MM.1S (cell line): Measurements from ENCODE around the gene YAF2.

Source experiments
- DNase-seq: peaks from one replicate; pipeline ENCODE4 v3.0.0-alpha.2; 2015
- H2AFZ ChIP-seq: fragments of 300-600 bp; sonication (generic); 2 replicates; pipeline ENCODE4 v1.6.0; 2016; ENCODE audit warnings: antibody characterized with exemption, low read length
- H3F3A ChIP-seq: fragments of 300-600 bp; sonication (generic); 2 replicates; pipeline ENCODE4 v1.6.1; 2016; ENCODE audit warnings: mild to moderate bottlenecking, antibody characterized with exemption, low read length, moderate library complexity, mixed read lengths; ENCODE audit not compliant: insufficient read depth
- H3K27ac ChIP-seq: fragments of 300-600 bp; sonication (generic); 2 replicates; pipeline ENCODE4 v1.5.1; 2016; ENCODE audit warnings: mild to moderate bottlenecking, low read length
- H3K27me3 ChIP-seq: fragments of 300-600 bp; sonication (generic); replicated peaks from 2 replicates; pipeline ENCODE4 v1.6.0; 2016; ENCODE audit warnings: low read length; ENCODE audit not compliant: insufficient read depth
- H3K36me3 ChIP-seq: fragments of 300-600 bp; sonication (generic); replicated peaks from 2 replicates; pipeline ENCODE4 v1.6.1; 2016; ENCODE audit warnings: mild to moderate bottlenecking, low read length, mixed read lengths; ENCODE audit not compliant: insufficient read depth
- H3K4me1 ChIP-seq: fragments of 300-600 bp; sonication (generic); 2 replicates; pipeline ENCODE4 v1.6.1; 2016; ENCODE audit warnings: low read length, mixed read lengths
- H3K4me2 ChIP-seq: fragments of 300-600 bp; sonication (generic); 2 replicates; pipeline ENCODE4 v1.6.0; 2016; ENCODE audit warnings: low read depth, low read length
- H3K4me3 ChIP-seq: fragments of 300-600 bp; sonication (generic); 2 replicates; pipeline ENCODE4 v1.5.1; 2016; ENCODE audit warnings: low read length, mixed read lengths
- H3K79me2 ChIP-seq: fragments of 300-600 bp; sonication (generic); 2 replicates; pipeline ENCODE4 v1.6.1; 2016; ENCODE audit warnings: mixed run types, low read length, mixed read lengths
- H3K9ac ChIP-seq: fragments of 300-600 bp; sonication (generic); 2 replicates; pipeline ENCODE4 v1.6.1; 2016; ENCODE audit warnings: low read length, mixed read lengths
- H3K9me2 ChIP-seq: fragments of 300-600 bp; sonication (generic); replicated peaks from 2 replicates; pipeline ENCODE4 v1.6.1; 2016; ENCODE audit warnings: mild to moderate bottlenecking, low read length, mixed read lengths; ENCODE audit not compliant: insufficient read depth
- H3K9me3 ChIP-seq: fragments of 300-600 bp; sonication (generic); replicated peaks from 2 replicates; pipeline ENCODE4 v1.6.1; 2016; ENCODE audit warnings: mild to moderate bottlenecking, low read length, mixed read lengths; ENCODE audit not compliant: insufficient read depth
- H4K20me1 ChIP-seq: fragments of 300-600 bp; sonication (generic); 2 replicates; pipeline ENCODE4 v1.6.1; 2016; ENCODE audit warnings: mild to moderate bottlenecking, low read length, moderate library complexity, mixed read lengths; ENCODE audit not compliant: insufficient read depth
- CTCF ChIP-seq: fragments of 300-600 bp; sonication (generic); IDR thresholded peaks from 2 replicates; pipeline ENCODE4 v1.5.1; 2016; ENCODE audit warnings: antibody characterized with exemption, low read length, mixed read lengths
- EZH2 ChIP-seq: fragments of 300-600 bp; sonication (generic); optimal IDR thresholded peaks from 2 replicates; pipeline ENCODE3; 2017; ENCODE audit warnings: low read depth, mild to moderate bottlenecking, antibody characterized with exemption, low read length, mixed read lengths
- EZH2phosphoT487 ChIP-seq: fragments of 300-600 bp; sonication (generic); IDR thresholded peaks from 2 replicates; pipeline ENCODE4 v1.6.1; 2018; ENCODE audit warnings: antibody characterized with exemption, low read length

YAF2 gene

GRCh38 chr12:42128327-42128726 is 109.7 kb downstream of the YAF2 start:
- no peak for DNase-seq
- no peaks in the 10 kb centered on the region for H3K27me3 ChIP-seq
- no peak overlapping the region for H3K4me3 ChIP-seq
- H2AFZ ChIP-seq: no peak overlapping the region
- H3K9me2 ChIP-seq: no peaks in the 10 kb centered on the region
- no peak overlapping the region for H3K4me2 ChIP-seq
- TF ChIP-seq EZH2phosphoT487 (no peak), CTCF (no peak), EZH2 (no peak)
- no peak overlapping the region for H3K9ac ChIP-seq
- H3K36me3 ChIP-seq: no peaks in the 10 kb centered on the region
- H3K79me2 ChIP-seq: peaks cover 76% of the 10 kb centered on the region
- no peaks in the 10 kb centered on the region; the same call in 1 of the 2 replicates for H4K20me1 ChIP-seq
- H3F3A ChIP-seq: no peaks in the 10 kb centered on the region
- H3K9me3 ChIP-seq: no peaks in the 10 kb centered on the region
- no peak overlapping the region for H3K27ac ChIP-seq
- H3K4me1 ChIP-seq: no peaks in the 10 kb centered on the region

- H3K79me2 ChIP-seq: peaks cover 74% of the 10 kb centered on the region
- H3K4me2 ChIP-seq: no peak overlapping the region
- DNase-seq: no peak
Observed at GRCh38 chr12:42126963-42127362, 111.1 kb downstream of the YAF2 start.

GRCh38 chr12:42125388-42125767 is 112.7 kb downstream of the YAF2 start:
- Histone ChIP-seq H3K27me3 (no peaks in the 10 kb centered on the region), H3K4me1 (no peaks in the 10 kb centered on the region), H3K9ac (no peak overlapping the region), H2AFZ (no peak overlapping the region), H3F3A (no peaks in the 10 kb centered on the region), H3K4me2 (no peak overlapping the region), H3K36me3 (no peaks in the 10 kb centered on the region), H3K4me3 (no peak overlapping the region), H3K9me3 (no peaks in the 10 kb centered on the region), H3K9me2 (no peaks in the 10 kb centered on the region), H3K79me2 (peaks cover 73% of the 10 kb centered on the region), H3K27ac (no peak overlapping the region), H4K20me1 (no peaks in the 10 kb centered on the region; the same call in 1 of the 2 replicates)
- no peak for DNase-seq
- no peak for TF ChIP-seq EZH2phosphoT487
- TF ChIP-seq CTCF: no peak
- no peak for TF ChIP-seq EZH2

More at GRCh38 chr12:42126963-42127362, 111.1 kb downstream of the YAF2 start:
- H3K9ac ChIP-seq: no peak overlapping the region
- no peaks in the 10 kb centered on the region; the same call in 1 of the 2 replicates for H4K20me1 ChIP-seq
- H3K4me3 ChIP-seq: no peak overlapping the region
- H3K9me3 ChIP-seq: no peaks in the 10 kb centered on the region
- no peaks in the 10 kb centered on the region for H3F3A ChIP-seq
- H3K9me2 ChIP-seq: no peaks in the 10 kb centered on the region
- H2AFZ ChIP-seq: no peak overlapping the region
- no peaks in the 10 kb centered on the region for H3K4me1 ChIP-seq
- no peaks in the 10 kb centered on the region for H3K36me3 ChIP-seq
- H3K27ac ChIP-seq: no peak overlapping the region
- no peak for TF ChIP-seq EZH2phosphoT487
- no peak for TF ChIP-seq EZH2
- no peak for TF ChIP-seq CTCF
- H3K27me3 ChIP-seq: no peaks in the 10 kb centered on the region
